GM12874 (cell line): Measurements from ENCODE around the gene SP6.

Experiments used
- CTCF ChIP-seq: IDR thresholded peaks from 2 replicates; pipeline ENCODE4 v1.5.1; 2011; ENCODE audit warnings: low read depth, mild to moderate bottlenecking, control low read depth, low read length, moderate library complexity; ENCODE audit not compliant: insufficient read depth

Gene SP6

GRCh38 chr17:47816111-47816735 is 34.7 kb downstream of the SP6 start:
- TF ChIP-seq CTCF: no peak

GRCh38 chr17:47815106-47815918 is 35.7 kb downstream of the SP6 start:
- no peak for TF ChIP-seq CTCF

- no peak for TF ChIP-seq CTCF
Measured at GRCh38 chr17:47813512-47814031, 37.4 kb downstream of the SP6 start.

- no peak for TF ChIP-seq CTCF
Measured at GRCh38 chr17:47813077-47813476, 37.9 kb downstream of the SP6 start.

DNA sequence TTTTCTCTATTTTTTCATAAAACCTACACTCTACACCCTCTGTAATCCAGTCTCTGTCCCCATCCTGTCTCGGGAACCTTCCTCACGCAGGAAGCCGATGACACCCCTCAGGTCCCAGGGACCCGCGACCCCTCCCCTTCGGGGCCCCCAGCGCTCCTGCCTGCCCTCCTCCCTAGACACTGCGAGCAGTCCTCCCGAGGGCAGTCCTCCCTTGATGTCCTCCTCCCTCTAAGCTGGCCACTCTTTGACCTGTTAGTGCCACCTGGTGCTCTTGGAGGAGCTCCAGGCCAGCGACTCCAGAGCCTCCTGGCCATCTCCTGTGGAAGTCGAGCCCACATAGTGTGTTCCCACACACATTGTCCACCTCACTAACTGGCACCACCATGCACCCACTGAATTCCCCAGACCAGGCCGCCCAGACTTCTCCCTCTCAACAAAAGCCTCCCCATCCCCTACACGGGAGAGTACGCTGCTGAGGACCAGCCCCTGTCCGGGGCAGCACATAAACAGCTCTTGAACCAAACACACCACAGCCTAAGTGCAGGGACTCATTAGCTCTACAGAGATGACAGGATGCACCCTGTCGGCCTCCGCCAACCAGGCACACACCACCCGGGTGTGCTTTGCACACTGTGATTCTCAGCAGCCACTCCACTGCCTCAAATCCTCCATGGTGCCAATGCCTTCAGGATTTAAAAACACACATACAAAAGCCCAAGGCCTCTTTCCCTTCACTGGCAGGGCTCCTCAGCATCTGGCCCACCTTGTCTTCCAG is 38.6 kb downstream of the SP6 start:
- TF ChIP-seq CTCF: no peak

GRCh38 chr17:47811709-47812108 is 39.3 kb downstream of the SP6 start:
- no peak for TF ChIP-seq CTCF
